Right lobe of liver (tissue), 6 donors: ENCODE data around the gene CASKIN1. TPM values are rescaled to one million over a fixed set of nuclear protein-coding genes. Genes with fewer than 3 reads are reported as not detected.
A peak's percentile ranks its signal among the peaks of the same experiment; 100 is the strongest.

Source experiments
- ATAC-seq, 4 donors: fragments of 200-7000 bp; cut with Tn5 transposase; one replicate each; pipeline ENCODE4 v1.9.1; 2020; ENCODE audit warnings: mild to moderate bottlenecking in 4 of 4, moderate library complexity in 4 of 4
- DNase-seq, 3 donors: peaks; one replicate each; pipeline ENCODE4 v3.0.0-alpha.2; 2020
- H3K27ac ChIP-seq, 3 donors: fragments of 200-600 bp; one replicate each; pipeline ENCODE4 v1.8.0; 2022
- H3K27me3 ChIP-seq, 2 donors: fragments of 200-600 bp; one replicate each; pipeline ENCODE4 v1.8.0; 2022
- H3K36me3 ChIP-seq, 4 donors: fragments of 200-600 bp; sonication (generic) in 1 of 4; one replicate each; pipeline versions ENCODE4 v1.5.1 to v1.8.0; 2017 to 2022; ENCODE audit warnings: control low read depth in 1 of 4
- H3K4me1 ChIP-seq, 4 donors: fragments of 200-600 bp; sonication (generic) in 1 of 4; one replicate each; pipeline versions ENCODE4 v1.5.1 to v1.8.0; 2017 to 2022; ENCODE audit warnings: control low read depth in 1 of 4
- H3K4me3 ChIP-seq, 3 donors: fragments of 200-600 bp; one replicate each; pipeline ENCODE4 v1.8.0; 2022
- H3K9me3 ChIP-seq, 4 donors: fragments of 200-600 bp; sonication (generic) in 1 of 4; one replicate each; pipeline versions ENCODE4 v1.5.1 to v1.8.0; 2017 to 2022; ENCODE audit warnings: control low read depth in 1 of 4
- CTCF ChIP-seq, 4 donors: fragments of 200-600 bp in 3 of 4; fragments of 450-650 bp in 1 of 4; IDR thresholded peaks; one replicate each; pipeline versions ENCODE4 v1.5.1 to v1.8.0; 2016 to 2022; ENCODE audit warnings: antibody characterized with exemption in 4 of 4, mild to moderate bottlenecking in 2 of 4
- POLR2A ChIP-seq: fragments of 450-650 bp; IDR thresholded peaks from one replicate; pipeline ENCODE4 v1.6.1; 2017; ENCODE audit warnings: antibody characterized with exemption, mild to moderate bottlenecking
- WGBS: methylation state at CpG from one replicate; pipeline ENCODE4 v1.1.6; 2018; ENCODE audit warnings: low coverage, low lambda C conversion rate; ENCODE audit not compliant: insufficient coverage; ENCODE audit errors: missing lambda C conversion rate; 5-methylcytosine and 5-hydroxymethylcytosine counted together
- intact Hi-C, 2 donors: fragments of 100-400 bp; cut with DNase I; formaldehyde crosslinking; loops; one replicate each; pipeline versions ENCODE4 v1.11.2 to v1.14.1; 2022
- total RNA-seq, 6 experiments: library from RNA; depleted of rRNA in 2 of 6; stranded (reverse); fragments of >200 nt in 2 of 6; fragmentation: NEBNext Ultra II Directional in 3 of 6; extraction: Animal tissue kit (Norgen Biotek cat#: 25700) in 3 of 6; gene quantifications; one replicate each; pipeline versions ENCODE4 v1.1.0 to v1.2.4, GENCODE V29; 2016 to 2023
- donor health status: DM: no; HTN: yes; CAD: no.
- donor health status: DM: no; HTN: no; CAD: no.
- donor health status: DM: no; HTN: no; CAD: no.
- donor health status: DM: no; HTN: yes; CAD: no.
- donor health status: DM: no; HTN: yes; CAD: no.

CASKIN1 gene
- total RNA-seq, 6 experiments from 2014 or later, result not detected

DNA sequence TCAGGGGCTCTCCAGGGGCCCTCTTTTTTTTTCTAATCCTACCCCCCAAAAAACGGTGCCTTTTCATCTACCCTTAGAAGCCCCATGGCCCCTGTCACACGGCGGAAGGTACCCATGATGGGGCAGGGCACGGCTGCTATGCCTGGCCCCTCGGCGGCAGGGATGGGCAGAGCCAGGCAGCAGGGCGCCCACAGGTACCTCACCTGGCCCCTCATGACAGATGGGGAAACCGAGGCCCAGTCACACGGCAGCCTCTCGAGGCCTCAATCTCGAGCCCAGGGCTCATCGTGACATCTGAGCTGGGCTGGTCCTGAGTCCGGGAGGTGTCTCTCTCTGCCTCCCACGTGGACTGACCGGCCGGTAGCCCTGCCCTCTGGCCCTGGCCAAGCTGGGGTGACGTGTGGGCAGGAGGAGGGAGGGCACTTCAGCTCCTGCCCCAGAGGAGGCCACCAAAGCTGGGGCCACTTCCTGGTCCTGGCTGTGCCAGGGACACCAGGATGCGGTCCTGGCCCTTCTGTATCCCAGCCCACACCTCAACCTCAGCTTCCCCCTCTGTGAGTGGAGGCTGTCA, 29.3 kb downstream of the CASKIN1 start:
- H3K4me3 ChIP-seq, result no peak overlapping the region
- WGBS, result 60% methylated on average over 1 of the region's 18 CpGs
- no peaks in the 10 kb centered on the region for H3K27me3 ChIP-seq
- peak; percentile 69 to 81 (median 79) for DNase-seq
- no peak overlapping the region for H3K27ac ChIP-seq
- peaks cover 0 to 13% (median 7%) of the 10 kb centered on the region in 4 donors for H3K36me3 ChIP-seq
- intact Hi-C loops, result no loop called here
- no peak for TF ChIP-seq CTCF (IDR thresholded peaks at IDR 0.05)
- no peak for TF ChIP-seq POLR2A
- H3K9me3 ChIP-seq, result no peaks in the 10 kb centered on the region
- H3K4me1 ChIP-seq, result peaks cover 0 to 31% (median 9%) of the 10 kb centered on the region in 4 donors
- peak; percentile 14 to 77 (median 63) for ATAC-seq

- ATAC-seq (peak; percentile 50 to 71 (median 56)), DNase-seq (peak; percentile 54 to 77 (median 75))
- peaks cover 0 to 38% (median 9%) of the 10 kb centered on the region in 4 donors for H3K4me1 ChIP-seq
- no peaks in the 10 kb centered on the region for H3K9me3 ChIP-seq
- no peak for TF ChIP-seq POLR2A
- H3K4me3 ChIP-seq, result no peak overlapping the region
- H3K27me3 ChIP-seq, result no peaks in the 10 kb centered on the region
- peaks cover 0 to 9% (median 4%) of the 10 kb centered on the region in 4 donors for H3K36me3 ChIP-seq
- intact Hi-C loops, result no loop called here
- WGBS, result 63% methylated on average over 14 of the region's 17 CpGs
- peak overlapping the region in 1 of 3 donors; percentile 39 for H3K27ac ChIP-seq
Measured at GRCh38 chr16:2166263-2167067, 29.9 kb downstream of the CASKIN1 start.

- TF ChIP-seq POLR2A (no peak), CTCF (IDR thresholded peaks at IDR 0.05) (no peak)
- 57% methylated on average over 6 of the region's 12 CpGs for WGBS
- Histone ChIP-seq H3K9me3 (no peaks in the 10 kb centered on the region), H3K27ac (peak overlapping the region in 1 of 3 donors; percentile 39), H3K4me1 (peaks cover 0 to 43% (median 9%) of the 10 kb centered on the region in 4 donors), H3K4me3 (no peak overlapping the region), H3K27me3 (no peaks in the 10 kb centered on the region), H3K36me3 (peaks cover 0 to 9% (median 2%) of the 10 kb centered on the region in 4 donors)
- DNase-seq (no peak), ATAC-seq (peak in 2 of 4 donors; percentile 2 to 5)
- intact Hi-C loops, result no loop called here
Measured at GRCh38 chr16:2165861-2166260, 30.5 kb downstream of the CASKIN1 start.

GRCh38 chr16:2163211-2163881, 33.1 kb downstream of the CASKIN1 start:
- H3K4me1 ChIP-seq, result peaks cover 0 to 66% (median 22%) of the 10 kb centered on the region in 4 donors
- DNase-seq (no peak), ATAC-seq (no peak)
- H3K36me3 ChIP-seq, result peaks cover 0 to 9% (median 2%) of the 10 kb centered on the region in 4 donors
- 73% methylated on average over 4 of the region's 26 CpGs for WGBS
- TF ChIP-seq CTCF (IDR thresholded peaks at IDR 0.05) (no peak), POLR2A (no peak)
- no peaks in the 10 kb centered on the region for H3K9me3 ChIP-seq
- H3K27ac ChIP-seq, result no peak overlapping the region
- intact Hi-C loops, result no loop called here
- H3K27me3 ChIP-seq, result no peaks in the 10 kb centered on the region
- no peak overlapping the region for H3K4me3 ChIP-seq
